Upper lobe of right lung (tissue), 1 donor: ENCODE results near the gene ISM2. TPM values are rescaled to one million over a fixed set of nuclear protein-coding genes. Genes with fewer than 3 reads are reported as not detected.
"Not testable (repeated sequence)": the region's sequence is repeated elsewhere in the genome, so short reads cannot be mapped to it uniquely, and the experiment has no call there.

Experiments
- ATAC-seq: fragments of 200-7000 bp; cut with Tn5 transposase; one replicate; pipeline ENCODE4 v1.9.1; 2020; ENCODE audit warnings: mild to moderate bottlenecking, moderate library complexity
- DNase-seq: peaks from one replicate; pipeline ENCODE4 v3.0.0-alpha.2; 2020
- H3K27ac ChIP-seq: fragments of 200-600 bp; one replicate; pipeline ENCODE4 v1.8.0; 2022
- H3K27me3 ChIP-seq: fragments of 200-600 bp; one replicate; pipeline ENCODE4 v1.8.0; 2022; ENCODE audit warnings: mild to moderate bottlenecking
- H3K36me3 ChIP-seq: fragments of 200-600 bp; one replicate; pipeline ENCODE4 v1.8.0; 2022
- H3K4me1 ChIP-seq: fragments of 200-600 bp; one replicate; pipeline ENCODE4 v1.8.0; 2022
- H3K4me3 ChIP-seq: fragments of 200-600 bp; one replicate; pipeline ENCODE4 v1.8.0; 2022; ENCODE audit warnings: mild to moderate bottlenecking
- H3K9me3 ChIP-seq: fragments of 200-600 bp; one replicate; pipeline ENCODE4 v1.8.0; 2022
- CTCF ChIP-seq: fragments of 200-600 bp; IDR thresholded peaks from one replicate; pipeline ENCODE4 v1.8.0; 2022; ENCODE audit warnings: antibody characterized with exemption
- intact Hi-C: fragments of 100-400 bp; cut with DNase I; formaldehyde crosslinking; loops from one replicate; pipeline ENCODE4 v1.11.0; 2022
- long read RNA-seq: library from polyadenylated mRNA; unstranded; transcript quantifications from one replicate; pipeline ENCODE4 v2.0.0, GENCODE V29; 2021
- total RNA-seq: library from RNA; stranded (reverse); fragmentation: NEBNext Ultra II Directional; extraction: Animal tissue kit (Norgen Biotek cat#: 25700); gene quantifications from one replicate; pipeline ENCODE4 v1.2.1, GENCODE V29; 2021
- donor health status: DM: no; HTN: yes; CAD: no; lungs with severe emphysema.

Gene ISM2
- total RNA-seq: not detected
- long read RNA-seq, partial matches to known transcripts: 0 of 2 reads
- long read RNA-seq, other reads (novel, unspliced or antisense): 0 of 2 reads

DNA sequence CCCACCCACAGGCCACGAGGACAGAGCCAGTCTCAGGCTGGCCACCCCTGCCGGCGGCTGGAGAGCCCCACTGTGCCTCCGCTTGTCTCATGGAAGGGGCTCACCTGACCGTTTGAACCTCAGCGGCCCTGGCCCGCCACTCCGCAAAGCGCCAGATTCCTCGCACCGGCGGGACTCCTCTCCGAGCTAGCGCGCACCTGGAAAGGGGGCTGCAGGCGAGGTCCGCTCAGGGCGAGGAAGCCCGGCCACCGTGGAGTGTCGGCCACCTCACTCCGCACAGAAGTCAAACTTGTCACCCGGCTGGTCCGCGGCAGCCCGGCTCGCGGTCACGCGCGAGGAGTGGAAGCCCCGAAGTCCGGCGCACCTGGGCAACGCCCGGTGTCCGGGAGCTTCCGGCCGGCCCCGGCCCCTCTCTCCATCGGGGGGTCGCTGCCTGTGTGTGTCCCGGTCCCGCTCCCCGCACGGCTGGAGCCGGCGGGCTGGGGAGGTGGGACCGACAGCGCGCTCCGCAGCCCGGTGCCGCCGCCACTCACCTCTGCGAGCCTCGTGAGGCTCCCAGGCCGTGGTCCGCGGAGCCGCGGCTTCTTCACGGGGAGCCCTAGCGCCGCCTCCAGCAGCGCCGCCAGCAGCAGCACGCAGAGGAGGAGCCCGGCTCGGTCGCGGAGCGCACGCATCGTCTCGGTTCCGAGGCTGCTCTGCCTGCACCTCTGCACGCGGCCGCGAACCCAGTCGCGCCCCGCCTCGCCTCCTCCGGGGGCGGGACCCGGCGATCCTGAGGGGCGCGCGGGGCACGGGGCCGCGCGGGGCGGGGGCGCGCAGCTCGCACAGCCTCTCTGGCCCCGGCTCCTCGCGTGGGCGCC lies at the start of gene ISM2:
TSS of gene ISM2 (minus strand) at position 697 of the 860 bp plus-strand sequence. CDS start at position 674, 23 bp downstream.
- intact Hi-C loops: no loop called here
- TF ChIP-seq CTCF: no peak
- peak within 1 kb of the TSS; percentile 51 for H3K4me3 ChIP-seq
- no peaks in the 10 kb centered on the region for H3K9me3 ChIP-seq
- ATAC-seq (peak; percentile 78), DNase-seq (peak; percentile 65)
- H3K4me1 ChIP-seq: peaks cover 12% of the 10 kb centered on the region
- H3K36me3 ChIP-seq: no peaks in the 10 kb centered on the region
- H3K27ac ChIP-seq: no peak within 1 kb of the TSS
- H3K27me3 ChIP-seq: peaks cover 36% of the 10 kb centered on the region

DNA sequence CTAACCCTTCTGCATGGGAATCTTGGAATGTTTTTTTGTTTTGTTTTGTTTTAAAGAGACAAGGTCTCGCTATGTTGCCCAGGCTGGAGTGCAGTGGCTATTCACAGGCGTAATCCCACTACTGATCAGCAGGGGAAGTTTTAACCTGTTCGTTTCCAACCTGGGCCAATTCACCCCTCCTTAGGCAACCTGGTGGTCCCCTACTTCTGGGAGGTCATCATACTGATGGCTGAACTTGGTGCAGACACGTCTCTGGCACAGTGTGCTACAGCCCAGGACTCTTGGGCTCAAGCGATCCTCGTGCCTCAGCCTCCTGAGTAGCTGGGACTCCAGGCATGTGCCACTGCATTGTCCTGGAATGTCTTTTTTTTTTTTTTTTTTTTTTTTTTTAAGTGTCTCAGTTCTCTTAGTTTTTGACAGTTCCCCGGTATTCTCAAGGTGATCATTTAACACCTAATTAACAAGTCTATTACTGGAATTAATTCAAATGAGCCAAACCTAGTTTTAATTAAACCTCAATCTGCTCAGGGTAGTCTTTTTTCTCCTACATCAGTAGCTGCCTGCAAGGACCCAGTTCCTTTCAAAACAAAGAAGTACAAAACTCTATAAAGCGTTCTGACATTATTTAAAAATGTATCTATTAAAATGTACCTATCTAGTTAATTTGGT lies 49.0 kb upstream of the ISM2 start:
- Histone ChIP-seq H3K9me3 (no peaks in the 10 kb centered on the region), H3K27me3 (no peaks in the 10 kb centered on the region), H3K27ac (no peak overlapping the region), H3K4me3 (no peak overlapping the region), H3K4me1 (peaks cover 6% of the 10 kb centered on the region), H3K36me3 (peaks cover 52% of the 10 kb centered on the region)
- no peak for ATAC-seq
- TF ChIP-seq CTCF: no peak
- DNase-seq: no peak
- intact Hi-C loops: no loop called here

- H3K4me1 ChIP-seq, ATAC-seq, DNase-seq, H3K4me3 ChIP-seq, H3K27me3 ChIP-seq, H3K27ac ChIP-seq, H3K9me3 ChIP-seq, intact Hi-C loops: not testable (repeated sequence)
- peaks cover 37% of the 10 kb centered on the region for H3K36me3 ChIP-seq
Measured at GRCh38 chr14:77545171-77545570, 46.6 kb upstream of the ISM2 start.

DNA sequence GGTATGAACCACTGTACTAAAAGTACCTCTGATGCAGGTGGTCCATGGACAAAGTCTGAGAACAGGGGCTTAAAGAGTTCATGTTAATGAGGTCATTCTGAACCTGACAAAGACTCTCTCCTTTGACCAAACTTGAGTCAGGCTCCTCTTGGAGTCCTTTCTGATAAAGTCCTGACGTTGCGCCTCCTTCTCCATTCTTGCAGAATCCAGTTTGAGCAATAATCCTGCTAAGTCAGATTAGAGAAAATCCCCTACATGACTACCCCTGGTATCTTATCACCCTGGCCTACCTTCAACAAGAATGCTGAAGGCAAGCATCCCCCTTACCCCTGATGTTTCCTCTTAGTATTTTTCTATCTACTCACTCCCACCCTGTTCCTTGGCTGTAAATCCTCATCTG lies 46.0 kb upstream of the ISM2 start:
- no peak overlapping the region for H3K27ac ChIP-seq
- H3K4me3 ChIP-seq: no peak overlapping the region
- peaks cover 31% of the 10 kb centered on the region for H3K36me3 ChIP-seq
- no peaks in the 10 kb centered on the region for H3K9me3 ChIP-seq
- no peak for DNase-seq
- no peak for TF ChIP-seq CTCF
- H3K4me1 ChIP-seq: peaks cover 6% of the 10 kb centered on the region
- intact Hi-C loops: no loop called here
- H3K27me3 ChIP-seq: no peaks in the 10 kb centered on the region
- ATAC-seq: no peak

- TF ChIP-seq CTCF: no peak
- intact Hi-C loops: no loop called here
- ATAC-seq: no peak
- Histone ChIP-seq H3K9me3 (no peaks in the 10 kb centered on the region), H3K4me1 (peaks cover 6% of the 10 kb centered on the region), H3K27ac (no peak overlapping the region), H3K27me3 (no peaks in the 10 kb centered on the region), H3K36me3 (peaks cover 23% of the 10 kb centered on the region), H3K4me3 (no peak overlapping the region)
- DNase-seq: no peak
Measured at GRCh38 chr14:77543637-77544334, 45.2 kb upstream of the ISM2 start.

- no peak for ATAC-seq
- intact Hi-C loops: no loop called here
- DNase-seq: no peak
- TF ChIP-seq CTCF: no peak
- Histone ChIP-seq H3K4me1 (peaks cover 6% of the 10 kb centered on the region), H3K27ac (peak overlapping the region; percentile 51), H3K27me3 (no peaks in the 10 kb centered on the region), H3K36me3 (peaks cover 18% of the 10 kb centered on the region), H3K4me3 (no peak overlapping the region), H3K9me3 (no peaks in the 10 kb centered on the region)
Measured at GRCh38 chr14:77543240-77543551, 44.6 kb upstream of the ISM2 start.
